HepG2 (cell line): ENCODE measurements around the gene LEF1. TPM values are rescaled to one million over a fixed set of nuclear protein-coding genes. Genes with fewer than 3 reads are reported as not detected.
A peak's percentile ranks its signal among the peaks of the same experiment; 100 is the strongest.

Experiments
- ATAC-seq: fragments of 200-7000 bp; cut with Tn5 transposase; 3 replicates; pipeline ENCODE4 v1.9.1; 2020; ENCODE audit warnings: mild to moderate bottlenecking, moderate library complexity
- BruUV-seq: library from RNA; stranded (reverse); fragments of 400-500 nt; replicated peaks from 2 replicates; lab custom pipeline; 2021; lab: Mats Ljungman, UMichigan
- CTCF ChIA-PET: fragments of 300-600 bp; formaldehyde crosslinking; extraction: SDS; loops from one replicate; lab custom pipeline; 2021; ENCODE audit warnings: low total read pairs, inconsistent platforms, low intra/inter-chr PET ratio; lab: Yijun Ruan, JAX
- POLR2A ChIA-PET: fragments of 350-600 bp; sonication (Branson Sonifier 250); formaldehyde crosslinking; loops from one replicate; lab custom pipeline; 2020; ENCODE audit warnings: antibody characterized with exemption, inconsistent platforms; lab: Yijun Ruan, JAX
- DNase-seq: peaks from one replicate; pipeline ENCODE4 v3.0.0-alpha.2; 2015; ENCODE audit warnings: low spot score
- FAIRE-seq: peaks from 3 replicates; lab custom pipeline; 2011; peaks lifted over from hg19 to GRCh38; lab: Jason Lieb, UNC
- H2AFZ ChIP-seq: one replicate; pipeline ENCODE4 v1.6.1; 2011; ENCODE audit warnings: low read length, inconsistent platforms
- H3K27ac ChIP-seq: fragments of 300-600 bp; 3 replicates; pipeline ENCODE4 v1.8.0; 2011; ENCODE audit warnings: mixed run types, mild to moderate bottlenecking, mixed read lengths, low read length, inconsistent platforms; ENCODE audit not compliant: insufficient read depth; ENCODE audit errors: extremely low read length
- H3K27me3 ChIP-seq, 2 experiments: fragments of 200-600 bp in 1 of 2; 2 replicates in 1 of 2; 3 replicates in 1 of 2; pipeline versions ENCODE4 v1.6.0 to v1.8.0; 2011; ENCODE audit warnings: low read length in 2 of 2, mild to moderate bottlenecking in 2 of 2, moderate library complexity in 2 of 2, inconsistent platforms in 1 of 2; ENCODE audit not compliant: insufficient read depth in 2 of 2, control insufficient read depth in 1 of 2
- H3K36me3 ChIP-seq, 2 experiments: fragments of 200-600 bp in 1 of 2; replicated peaks in 1 of 2; 2 replicates in 1 of 2; 3 replicates in 1 of 2; pipeline versions ENCODE4 v1.5.1 to v1.8.0; 2011; ENCODE audit warnings: low read length in 2 of 2, inconsistent platforms in 1 of 2; ENCODE audit not compliant: insufficient read depth in 2 of 2, control insufficient read depth in 1 of 2
- H3K4me1 ChIP-seq: 2 replicates; pipeline ENCODE4 v1.5.1; 2012; ENCODE audit warnings: low read length, inconsistent platforms; ENCODE audit not compliant: insufficient read depth
- H3K4me2 ChIP-seq: 2 replicates; pipeline ENCODE4 v1.6.0; 2011; ENCODE audit warnings: low read depth, low read length, inconsistent platforms
- H3K4me3 ChIP-seq, 3 experiments: fragments of 200-600 bp in 1 of 3; sonication (generic), shearing (Covaris generic) in 1 of 3; replicated peaks in 1 of 3; 2 replicates each; pipeline ENCODE4 v1.5.1; 2011 to 2016; ENCODE audit warnings: low read length in 3 of 3, inconsistent platforms in 2 of 3, low read depth in 2 of 3, mild to moderate bottlenecking in 2 of 3, control low read depth in 1 of 3, mixed read lengths in 1 of 3; ENCODE audit not compliant: insufficient read depth in 1 of 3
- H3K79me2 ChIP-seq: one replicate; pipeline ENCODE4 v1.6.1; 2011; ENCODE audit warnings: low read length, inconsistent platforms; ENCODE audit not compliant: insufficient read depth
- H3K9ac ChIP-seq: 2 replicates; pipeline ENCODE4 v1.6.0; 2011; ENCODE audit warnings: mild to moderate bottlenecking, low read depth, low read length, inconsistent platforms; ENCODE audit not compliant: insufficient read depth
- H3K9me3 ChIP-seq: 2 replicates; pipeline ENCODE4 v1.5.1; 2012; ENCODE audit warnings: mild to moderate bottlenecking, low read length
- H4K20me1 ChIP-seq: 2 replicates; pipeline ENCODE4 v1.6.0; 2011; ENCODE audit warnings: inconsistent platforms, mild to moderate bottlenecking, low read length, moderate library complexity; ENCODE audit not compliant: insufficient read depth
- ARID3A ChIP-seq: IDR thresholded peaks from 2 replicates; pipeline ENCODE4 v1.6.1; 2012; ENCODE audit warnings: low read depth, low read length, improper control_type of control experiment
- ATAD3A ChIP-seq: sonication (generic); formaldehyde crosslinking; IDR thresholded peaks from 2 replicates; pipeline ENCODE4 v1.4.0; 2020; ENCODE audit warnings: missing genetic modification reagents
- EZH2 ChIP-seq: conservative IDR thresholded peaks from 2 replicates; pipeline ENCODE4 v1.6.1; 2012; ENCODE audit warnings: mild to moderate bottlenecking, low read depth, low read length, moderate library complexity
- LBX2 ChIP-seq: sonication (generic); formaldehyde crosslinking; IDR thresholded peaks from 2 replicates; pipeline ENCODE4 v1.5.0; 2020; ENCODE audit warnings: missing genetic modification reagents, mild to moderate bottlenecking, borderline replicate concordance
- MAFK ChIP-seq, 2 experiments: IDR thresholded peaks in 1 of 2; conservative IDR thresholded peaks in 1 of 2; 2 replicates each; pipeline ENCODE4 v1.6.1; 2011; ENCODE audit warnings: improper control_type of control experiment in 2 of 2, low read length in 2 of 2
- NFE2L2 ChIP-seq: fragments of 150-350 bp; IDR thresholded peaks from 2 replicates; pipeline ENCODE4 v1.6.1; 2014; ENCODE audit warnings: low read length
- PHF20 ChIP-seq: sonication (generic); formaldehyde crosslinking; IDR thresholded peaks from 2 replicates; pipeline ENCODE4 v1.5.0; 2020; ENCODE audit warnings: mild to moderate bottlenecking, missing genetic modification reagents
- TBL1XR1 ChIP-seq: fragments of 150-350 bp; IDR thresholded peaks from 2 replicates; pipeline ENCODE4 v1.6.1; 2014; ENCODE audit warnings: borderline replicate concordance, low read length; ENCODE audit not compliant: partially characterized antibody
- U2AF2 ChIP-seq: fragments of 200-400 bp; formaldehyde crosslinking; IDR thresholded peaks from 2 replicates; pipeline ENCODE4 v1.6.1; 2017; ENCODE audit warnings: low read depth, mild to moderate bottlenecking, low read length
- ZFP41 ChIP-seq: sonication (generic); formaldehyde crosslinking; IDR thresholded peaks from 2 replicates; pipeline ENCODE4 v1.4.0; 2020; ENCODE audit warnings: mild to moderate bottlenecking, missing genetic modification reagents, borderline replicate concordance
- ZNF576 ChIP-seq: sonication (generic); formaldehyde crosslinking; IDR thresholded peaks from 2 replicates; pipeline ENCODE4 v1.4.0; 2020; ENCODE audit warnings: mild to moderate bottlenecking, missing genetic modification reagents
- ZXDC ChIP-seq: sonication (generic); formaldehyde crosslinking; IDR thresholded peaks from 2 replicates; pipeline ENCODE4 v1.5.0; 2020; ENCODE audit warnings: mild to moderate bottlenecking, missing genetic modification reagents
- WGBS: methylation state at CpG from one replicate; pipeline ENCODE4 v1.1.6; 2017; ENCODE audit warnings: low lambda C conversion rate; 5-methylcytosine and 5-hydroxymethylcytosine counted together
- in situ Hi-C: cut with HindIII; loops from 2 replicates; pipeline ENCODE4 v1.10.0; 2017; ENCODE audit warnings: low pct_unique_long_range_greater_than_20kb; ENCODE audit not compliant: extremely low pct_ligation_motif_present
- intact Hi-C: fragments of 100-400 bp; cut with micrococcal nuclease; formaldehyde crosslinking; loops from one replicate; pipeline ENCODE4 v1.10.0; 2022; ENCODE audit not compliant: unreplicated experiment
- polyA plus RNA-seq, 8 experiments: library from polyadenylated mRNA; depleted of rRNA in 3 of 8; stranded (reverse) in 7 of 8; unstranded in 1 of 8; fragments of >200 nt; fragmentation: Illumina TruSeq in 4 of 8; extraction: Trizol in 4 of 8; gene quantifications; 2 replicates each; pipeline versions ENCODE4 v1.2.1 to v1.2.3, GENCODE V29; 2011 to 2016; ENCODE audit warnings: low read depth in 4 of 8, missing spikeins in 1 of 8, mixed read lengths in 1 of 8; ENCODE audit not compliant: insufficient read depth in 1 of 8
- total RNA-seq, 5 experiments: library from RNA; depleted of rRNA; stranded (reverse); fragments of >200 nt; fragmentation: Illumina TruSeq; extraction: Trizol; gene quantifications; 2 replicates each; pipeline ENCODE4 v1.2.3, GENCODE V29; 2016; ENCODE audit warnings: low read depth in 1 of 5

LEF1 gene
- total and polyA plus RNA-seq, 2 of the 13 experiments (the other 11 are each of a cell fraction or from before 2014, with no cell fraction given), result 0.22 to 0.29 TPM

GRCh38 chr4:108024085-108024877 lies 144.5 kb downstream of the LEF1 start:
- Histone ChIP-seq H3K4me3 (no peak overlapping the region), H3K36me3 (peaks cover 9 to 68% of the 10 kb centered on the region in 2 experiments), H4K20me1 (no peaks in the 10 kb centered on the region), H3K4me1 (no peaks in the 10 kb centered on the region), H3K4me2 (no peak overlapping the region), H3K9ac (no peak overlapping the region), H3K9me3 (no peaks in the 10 kb centered on the region), H2AFZ (no peak overlapping the region), H3K79me2 (no peaks in the 10 kb centered on the region), H3K27ac (no peak overlapping the region), H3K27me3 (no peaks in the 10 kb centered on the region)
- POLR2A ChIA-PET, result no interaction called here
- intact Hi-C loops, result no loop called here
- CTCF ChIA-PET, result no interaction called here
- no peak for DNase-seq
- no peak for ATAC-seq
- no TSS peak for BruUV-seq
- in situ Hi-C loops, result no loop called here
- WGBS, result 90% methylated on average over 5 of the region's 5 CpGs
- FAIRE-seq, result no peak
- TF ChIP-seq PHF20 (CRISPR knock-in tag) (no peak), NFE2L2 (peak; percentile 55), MAFK (conservative IDR thresholded peaks at IDR 0.05 in 1 of 2, IDR thresholded peaks at IDR 0.05 in 1 of 2; ENCODE audit: low read length in 2 of 2) (peak in 1 of 2 experiments; percentile 17; a peak in 1 of 4 replicates), EZH2 (no peak)

GRCh38 chr4:108018884-108019187 lies 149.9 kb downstream of the LEF1 start:
- POLR2A ChIA-PET, result no interaction called here
- TF ChIP-seq ARID3A (no peak), U2AF2 (no peak), ZXDC (CRISPR knock-in tag) (no peak), ZNF576 (CRISPR knock-in tag) (no peak), ZFP41 (no peak), LBX2 (CRISPR knock-in tag) (no peak), TBL1XR1 (no peak), ATAD3A (CRISPR knock-in tag) (no peak)

More at GRCh38 chr4:108018884-108019187, 149.9 kb downstream of the LEF1 start:
- Histone ChIP-seq H3K27ac (no peak overlapping the region), H3K36me3 (peaks cover 16 to 64% of the 10 kb centered on the region in 2 experiments), H3K4me2 (no peak overlapping the region), H3K9ac (no peak overlapping the region), H3K9me3 (no peaks in the 10 kb centered on the region), H2AFZ (no peak overlapping the region), H3K4me1 (no peaks in the 10 kb centered on the region), H3K4me3 (no peak overlapping the region), H3K79me2 (no peaks in the 10 kb centered on the region), H3K27me3 (no peaks in the 10 kb centered on the region; a peak in 1 of 5 replicates), H4K20me1 (no peaks in the 10 kb centered on the region)
- ATAC-seq (no peak), FAIRE-seq (no peak), DNase-seq (no peak)
- in situ Hi-C loops, result loop anchor here (5.0 kb wide), 1 partner anchor 553 kb away; no protein-coding TSS in a partner anchor
- CTCF ChIA-PET, result interaction anchor here (1.1 to 1.5 kb wide), 2 partner anchors 473 to 554 kb away, joined by 4 to 14 read pairs; no protein-coding TSS in a partner anchor
- intact Hi-C loops, result loop anchor here (1.0 to 5.0 kb wide), 3 partner anchors 163 to 553 kb away; no protein-coding TSS in a partner anchor
- BruUV-seq, result no TSS peak
- WGBS, result 49% methylated on average over 2 of the region's 2 CpGs
